DLD1 (cell line): Measurements from ENCODE around the gene LRRC55.
"Not testable (repeated sequence)": the region's sequence is repeated elsewhere in the genome, so short reads cannot be mapped to it uniquely, and the experiment has no call there.

Experiments used
- in situ Hi-C: cut with HindIII; loops from 2 replicates; pipeline ENCODE4 v1.10.0; 2017; ENCODE audit warnings: low sequenced_read_pairs

The LRRC55 gene

DNA sequence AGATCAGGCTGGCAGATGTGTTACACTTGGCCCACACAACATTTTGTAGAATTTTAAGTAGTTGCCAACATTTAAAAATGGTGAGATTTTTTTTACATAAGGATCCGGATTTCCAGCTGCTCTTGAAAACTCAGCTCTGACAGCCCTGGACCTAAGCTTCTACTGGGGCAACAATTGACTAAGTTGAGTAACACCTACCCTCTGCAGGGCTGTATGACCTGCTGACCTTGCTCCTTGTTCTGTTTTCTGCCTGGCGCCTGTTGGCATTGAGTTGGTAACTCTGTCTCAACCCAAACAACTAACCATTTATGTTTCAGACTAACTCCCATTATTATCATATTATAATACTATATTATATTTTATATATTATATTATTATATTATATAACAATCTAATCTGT, 21.1 kb upstream of the LRRC55 start:
- in situ Hi-C loops = no loop called here

- in situ Hi-C loops = no loop called here
Measured at GRCh38 chr11:57161351-57161750, 20.4 kb upstream of the LRRC55 start.

- in situ Hi-C loops = no loop called here
Measured at GRCh38 chr11:57162179-57162898, 19.4 kb upstream of the LRRC55 start.

GRCh38 chr11:57163160-57163868, 18.4 kb upstream of the LRRC55 start:
- in situ Hi-C loops = no loop called here

GRCh38 chr11:57164317-57164716, 17.4 kb upstream of the LRRC55 start:
- in situ Hi-C loops = no loop called here

DNA sequence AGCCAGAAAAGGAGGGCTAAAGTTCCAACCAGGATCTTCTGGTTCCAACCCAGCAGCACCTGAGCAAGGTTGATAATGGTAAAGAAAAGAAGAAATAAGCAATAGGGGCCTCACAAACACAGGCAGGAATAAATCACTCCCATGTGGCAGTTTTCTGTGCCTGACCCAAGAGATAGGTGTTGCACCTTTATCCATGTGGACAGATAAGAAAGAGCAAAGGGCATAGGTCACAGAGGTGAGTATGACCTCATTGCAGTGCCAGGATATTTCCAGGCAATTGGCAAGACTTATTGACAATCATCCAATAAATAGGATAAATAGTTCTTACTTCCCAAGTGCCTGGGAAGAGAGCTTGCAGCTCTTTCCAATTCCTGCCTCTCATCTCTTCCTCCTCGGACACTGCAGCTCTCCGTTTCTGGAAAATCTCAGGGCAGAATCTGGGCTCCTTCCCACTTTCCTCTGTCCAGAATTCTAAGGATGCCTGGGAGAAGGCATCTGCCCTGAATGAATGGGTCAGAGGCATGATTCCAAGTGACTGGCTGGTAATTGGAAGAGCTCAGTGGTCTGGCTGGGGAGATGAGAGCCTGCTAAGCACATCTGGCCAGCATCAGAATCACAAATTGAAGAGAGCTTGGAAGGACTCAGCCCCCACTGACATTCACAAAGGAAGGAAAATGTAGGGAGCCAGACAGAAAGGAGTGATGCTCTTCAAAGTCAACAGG, 14.5 kb upstream of the LRRC55 start:
- in situ Hi-C loops = no loop called here

DNA sequence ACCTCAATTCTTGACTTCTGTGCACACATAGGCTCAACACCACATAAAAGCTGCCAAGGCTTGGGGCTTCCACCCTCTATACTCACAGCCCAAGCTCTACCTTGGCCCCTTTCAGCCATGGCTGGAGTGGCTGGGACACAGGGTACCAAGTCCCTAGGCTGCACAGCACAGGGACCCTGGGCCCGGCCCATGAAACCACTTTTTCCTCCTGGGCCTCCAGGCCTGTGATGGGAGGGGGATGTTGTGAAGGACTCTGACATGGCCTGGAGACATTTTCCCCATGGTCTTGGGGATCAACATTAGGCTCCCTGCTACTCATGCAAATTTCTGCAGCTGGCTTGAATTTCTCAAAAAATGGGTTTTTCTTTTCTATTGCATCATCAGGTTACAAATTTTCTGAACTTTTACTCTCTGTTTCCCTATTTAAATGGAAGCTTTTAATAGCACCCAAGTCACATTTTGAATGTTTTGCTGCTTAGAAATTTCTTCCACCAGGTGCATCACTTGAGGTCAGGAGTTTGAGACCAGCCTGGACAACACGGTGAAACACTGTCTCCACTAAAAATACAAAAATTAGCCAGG, 11.9 kb upstream of the LRRC55 start:
- in situ Hi-C loops = not testable (repeated sequence)

DNA sequence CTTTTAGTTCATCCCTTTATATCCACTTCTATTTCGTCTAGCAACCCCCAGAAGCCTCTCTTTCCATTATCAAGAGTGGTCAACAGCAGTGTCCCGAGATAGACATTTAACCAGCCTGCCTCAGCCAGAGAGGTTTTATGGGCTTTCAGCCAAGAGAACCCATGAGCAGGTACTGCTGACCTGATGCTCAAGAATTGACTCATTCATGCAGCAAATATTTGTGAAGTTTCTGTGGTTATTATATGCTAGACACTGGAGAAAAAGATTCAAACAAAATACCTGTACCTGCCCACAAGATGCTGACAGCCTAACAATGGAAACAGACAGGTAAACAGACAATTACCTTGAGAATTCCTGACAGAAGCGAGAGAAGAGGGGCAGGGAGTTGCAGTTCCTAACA, 9.7 kb upstream of the LRRC55 start:
- in situ Hi-C loops = no loop called here

DNA sequence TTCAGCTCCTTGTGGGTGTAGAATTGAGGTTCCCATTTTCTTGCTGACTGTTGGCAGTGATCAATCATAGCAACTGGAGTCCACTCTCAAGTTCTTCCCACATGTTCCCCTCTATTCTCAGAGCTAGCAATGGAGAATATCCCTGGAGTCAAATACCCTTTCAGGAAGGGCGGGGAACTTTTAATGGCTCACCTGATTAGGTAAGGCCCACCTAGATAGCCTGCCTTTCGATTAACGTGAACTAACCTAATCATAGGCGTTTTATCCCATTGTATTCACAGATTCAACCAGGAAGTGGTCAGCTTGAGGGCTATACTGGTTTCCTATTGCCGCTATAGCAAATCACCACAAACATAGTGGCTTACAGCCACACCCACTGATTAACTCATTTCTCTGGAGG, 7.1 kb upstream of the LRRC55 start:
- in situ Hi-C loops = no loop called here

- in situ Hi-C loops = no loop called here
Measured at GRCh38 chr11:57175478-57175877, 6.3 kb upstream of the LRRC55 start.

GRCh38 chr11:57178334-57178733, 3.4 kb upstream of the LRRC55 start:
- in situ Hi-C loops = no loop called here

- in situ Hi-C loops = no loop called here
Measured at GRCh38 chr11:57179681-57180080, 2.1 kb upstream of the LRRC55 start.

- in situ Hi-C loops = no loop called here
Measured at GRCh38 chr11:57180081-57180561, 1.6 kb upstream of the LRRC55 start.

- in situ Hi-C loops = no loop called here
Measured at GRCh38 chr11:57180964-57181363, 789 bp upstream of the LRRC55 start.

DNA sequence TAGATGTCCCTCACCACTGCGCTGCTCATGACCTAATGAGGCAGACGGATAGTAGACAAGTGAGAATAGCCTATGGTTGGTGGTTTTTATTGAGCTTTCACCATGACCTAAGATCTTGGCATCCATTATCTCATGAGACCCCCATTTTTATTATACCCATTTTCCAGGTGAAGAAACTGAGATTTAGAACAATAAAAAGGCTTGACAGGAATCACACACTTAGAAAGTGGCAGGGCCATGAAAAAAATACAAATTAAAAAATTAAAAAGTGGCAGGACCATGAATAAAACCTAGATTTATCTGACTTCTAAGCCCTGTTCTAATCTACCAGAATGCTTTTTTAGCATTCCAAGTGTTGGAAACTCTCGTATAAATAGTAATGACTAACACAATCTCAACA, 1.1 kb downstream of the LRRC55 start:
- in situ Hi-C loops = no loop called here

DNA sequence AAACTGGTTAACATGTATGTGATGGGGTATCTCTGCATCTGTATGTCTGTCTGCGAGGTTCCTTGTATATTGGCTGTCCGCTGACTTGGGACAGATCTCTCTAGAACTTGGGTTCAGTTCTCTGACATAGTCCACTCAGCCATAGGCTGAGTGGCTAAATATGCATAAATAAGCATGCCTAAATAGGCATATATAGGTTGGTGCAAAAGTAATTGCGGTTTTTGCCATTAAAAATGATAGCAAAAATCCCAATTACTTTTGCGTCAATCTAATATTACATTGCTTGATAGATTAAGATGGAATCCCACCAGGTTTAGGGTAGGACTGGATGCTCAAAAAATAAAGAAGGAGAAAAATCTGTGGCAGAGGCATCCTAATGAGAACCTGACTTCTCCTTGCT, 8.8 kb downstream of the LRRC55 start:
- in situ Hi-C loops = no loop called here

GRCh38 chr11:57191311-57192219, 9.8 kb downstream of the LRRC55 start:
- in situ Hi-C loops = no loop called here

GRCh38 chr11:57192316-57192715, 10.6 kb downstream of the LRRC55 start:
- in situ Hi-C loops = no loop called here

GRCh38 chr11:57196596-57196995, 14.8 kb downstream of the LRRC55 start:
- in situ Hi-C loops = no loop called here

DNA sequence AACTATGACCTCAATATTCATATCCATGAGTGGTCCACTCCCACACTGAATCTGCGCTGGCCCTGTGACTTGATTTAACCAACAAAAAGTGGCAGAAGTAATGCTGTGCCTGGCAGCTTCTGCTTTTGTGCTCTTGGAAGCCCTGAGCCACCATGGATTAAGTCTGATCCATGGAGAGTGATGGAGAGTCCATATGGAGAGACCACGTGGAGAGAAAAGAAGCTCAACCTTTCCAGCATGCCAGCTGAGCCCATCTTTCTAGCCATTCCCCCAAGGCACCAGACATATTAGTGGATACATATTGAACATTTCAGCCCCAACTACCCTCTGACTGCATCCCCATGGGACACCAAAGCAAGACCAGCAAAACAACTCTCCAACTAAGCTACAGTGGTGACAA, 16.0 kb downstream of the LRRC55 start:
- in situ Hi-C loops = no loop called here
